KMS-11 (cell line): ENCODE data around the gene LAT.

Experiments used
- H2AFZ ChIP-seq: fragments of 200-600 bp; sonication (generic); 2 replicates; pipeline ENCODE4 v1.6.1; 2016; ENCODE audit warnings: antibody characterized with exemption, mixed run types, low read depth
- H3K27ac ChIP-seq: fragments of 200-600 bp; sonication (generic); 2 replicates; pipeline ENCODE4 v1.6.1; 2016; ENCODE audit warnings: mild to moderate bottlenecking, mixed run types
- H3K27me3 ChIP-seq: fragments of 200-600 bp; sonication (generic); 2 replicates; pipeline ENCODE4 v1.6.1; 2017; ENCODE audit warnings: mild to moderate bottlenecking, low read depth, mixed run types, moderate library complexity; ENCODE audit not compliant: insufficient read depth
- H3K36me3 ChIP-seq: fragments of 200-600 bp; sonication (generic); 2 replicates; pipeline ENCODE4 v1.6.1; 2017; ENCODE audit warnings: mild to moderate bottlenecking, mixed run types; ENCODE audit not compliant: insufficient read depth
- H3K4me1 ChIP-seq: fragments of 200-600 bp; sonication (generic); 2 replicates; pipeline ENCODE4 v1.6.1; 2016; ENCODE audit warnings: mild to moderate bottlenecking, low read depth, mixed run types; ENCODE audit not compliant: poor library complexity, severe bottlenecking
- H3K4me2 ChIP-seq: fragments of 200-600 bp; sonication (generic); 2 replicates; pipeline ENCODE4 v1.7.0; 2016; ENCODE audit warnings: mild to moderate bottlenecking, mixed run types
- H3K4me3 ChIP-seq: fragments of 200-600 bp; sonication (generic); IDR thresholded peaks from 2 replicates; pipeline ENCODE4 v1.6.1; 2017; ENCODE audit warnings: low read depth, low read length, mixed read lengths; ENCODE audit not compliant: insufficient read depth
- H3K79me2 ChIP-seq: fragments of 200-600 bp; sonication (generic); 2 replicates; pipeline ENCODE4 v1.6.1; 2016; ENCODE audit warnings: low read depth, mixed run types; ENCODE audit not compliant: insufficient read depth
- H3K9ac ChIP-seq: fragments of 200-600 bp; sonication (generic); 2 replicates; pipeline ENCODE4 v1.6.1; 2016; ENCODE audit warnings: mild to moderate bottlenecking, mixed run types
- H4K20me1 ChIP-seq: fragments of 200-600 bp; sonication (generic); 2 replicates; pipeline ENCODE4 v1.6.1; 2016; ENCODE audit warnings: mild to moderate bottlenecking, mixed run types; ENCODE audit not compliant: insufficient read depth
- CTCF ChIP-seq: fragments of 200-600 bp; sonication (generic); conservative IDR thresholded peaks from 2 replicates; pipeline ENCODE4 v1.6.1; 2017; ENCODE audit warnings: low read depth, mild to moderate bottlenecking, antibody characterized with exemption, low read length, moderate library complexity, mixed read lengths

LAT gene

GRCh38 chr16:29028457-29029167 is 43.8 kb downstream of the LAT start:
- Histone ChIP-seq H3K4me1 (peaks cover 27% of the 10 kb centered on the region), H3K27me3 (no peaks in the 10 kb centered on the region), H3K4me2 (peak overlapping the region; percentile 81), H3K4me3 (no peak overlapping the region), H3K79me2 (no peaks in the 10 kb centered on the region), H2AFZ (peak overlapping the region; percentile 92), H4K20me1 (no peaks in the 10 kb centered on the region), H3K27ac (peak overlapping the region; percentile 71), H3K36me3 (no peaks in the 10 kb centered on the region), H3K9ac (peak overlapping the region; percentile 73; the same call in 1 of the 2 replicates)
- TF ChIP-seq CTCF: no peak

- H3K27me3 ChIP-seq: no peaks in the 10 kb centered on the region
- H3K4me2 ChIP-seq: peak overlapping the region; percentile 81
- peak overlapping the region; percentile 92 for H2AFZ ChIP-seq
- H3K36me3 ChIP-seq: no peaks in the 10 kb centered on the region
- no peaks in the 10 kb centered on the region for H3K79me2 ChIP-seq
- no peak overlapping the region for H3K4me3 ChIP-seq
- peak overlapping the region; percentile 73 for H3K9ac ChIP-seq
- peaks cover 27% of the 10 kb centered on the region for H3K4me1 ChIP-seq
- no peaks in the 10 kb centered on the region for H4K20me1 ChIP-seq
- peak overlapping the region; percentile 71 for H3K27ac ChIP-seq
- no peak for TF ChIP-seq CTCF
Measured at GRCh38 chr16:29029168-29029994, 44.5 kb downstream of the LAT start.

GRCh38 chr16:29030086-29030840 is 45.4 kb downstream of the LAT start:
- H3K27ac ChIP-seq: 0 out of 2 replicates have a peak overlapping the region, but pooled peaks have one; percentile 71
- no peak for TF ChIP-seq CTCF
- no peak overlapping the region for H3K4me2 ChIP-seq
- H3K27me3 ChIP-seq: no peaks in the 10 kb centered on the region
- H2AFZ ChIP-seq: 0 out of 2 replicates have a peak overlapping the region, but pooled peaks have one; percentile 21
- H3K4me1 ChIP-seq: peaks cover 27% of the 10 kb centered on the region
- H4K20me1 ChIP-seq: no peaks in the 10 kb centered on the region
- no peaks in the 10 kb centered on the region for H3K36me3 ChIP-seq
- no peaks in the 10 kb centered on the region for H3K79me2 ChIP-seq
- no peak overlapping the region for H3K9ac ChIP-seq
- no peak overlapping the region for H3K4me3 ChIP-seq
